Trophoblast cell (in vitro differentiated cells and primary cell): Measurements from ENCODE around the gene TMPRSS7.

Experiments
- DNase-seq, 2 donors: peaks; one replicate each; pipeline ENCODE4 v3.0.0-alpha.2; 2016
- H2AFZ ChIP-seq: 2 replicates; pipeline ENCODE4 v1.6.1; 2013; ENCODE audit warnings: low read length, moderate library complexity, mild to moderate bottlenecking; ENCODE audit not compliant: insufficient read depth, poor library complexity
- H2AK5ac ChIP-seq: 2 replicates; pipeline ENCODE4 v1.6.1; 2013; ENCODE audit warnings: mild to moderate bottlenecking, low read length
- H2BK120ac ChIP-seq: 2 replicates; pipeline ENCODE4 v1.6.1; 2013; ENCODE audit warnings: low read length, mild to moderate bottlenecking, moderate library complexity; ENCODE audit not compliant: insufficient read depth, poor library complexity
- H2BK12ac ChIP-seq: 2 replicates; pipeline ENCODE4 v1.6.1; 2013; ENCODE audit warnings: mild to moderate bottlenecking, low read length, moderate library complexity
- H2BK5ac ChIP-seq: 2 replicates; pipeline ENCODE4 v1.6.1; 2013; ENCODE audit warnings: low read length, low read depth, moderate library complexity, mild to moderate bottlenecking; ENCODE audit not compliant: poor library complexity
- H3K14ac ChIP-seq: 2 replicates; pipeline ENCODE4 v1.6.1; 2013; ENCODE audit warnings: mild to moderate bottlenecking, low read length
- H3K18ac ChIP-seq: 2 replicates; pipeline ENCODE4 v1.6.1; 2013; ENCODE audit warnings: mild to moderate bottlenecking, low read length
- H3K23ac ChIP-seq: 2 replicates; pipeline ENCODE4 v1.6.1; 2013; ENCODE audit warnings: low read length
- H3K27ac ChIP-seq: 2 replicates; pipeline ENCODE4 v1.5.1; 2013; ENCODE audit warnings: low read depth, mild to moderate bottlenecking, inconsistent platforms, low read length, moderate library complexity
- H3K27me3 ChIP-seq: 2 replicates; pipeline ENCODE4 v1.6.1; 2013; ENCODE audit warnings: inconsistent platforms, mild to moderate bottlenecking, low read length, moderate library complexity; ENCODE audit not compliant: insufficient read depth
- H3K36me3 ChIP-seq, 2 experiments: 1 replicate in 1 of 2; 2 replicates in 1 of 2; pipeline ENCODE4 v1.6.1; 2013; ENCODE audit warnings: low read length in 2 of 2, mild to moderate bottlenecking in 2 of 2, moderate library complexity in 1 of 2; ENCODE audit not compliant: insufficient read depth in 2 of 2, control insufficient read depth in 1 of 2
- H3K4ac ChIP-seq: 2 replicates; pipeline ENCODE4 v1.6.1; 2013; ENCODE audit warnings: low read depth, mild to moderate bottlenecking, low read length, moderate library complexity
- H3K4me1 ChIP-seq, 2 experiments: 1 replicate in 1 of 2; 2 replicates in 1 of 2; pipeline ENCODE4 v1.6.1; 2013; ENCODE audit warnings: low read length in 2 of 2, mild to moderate bottlenecking in 2 of 2, moderate library complexity in 1 of 2; ENCODE audit not compliant: insufficient read depth in 2 of 2, control insufficient read depth in 1 of 2
- H3K4me2 ChIP-seq: 2 replicates; pipeline ENCODE4 v1.6.1; 2013; ENCODE audit warnings: inconsistent platforms, mild to moderate bottlenecking, low read length, moderate library complexity
- H3K4me3 ChIP-seq: 2 replicates; pipeline ENCODE4 v1.5.1; 2013; ENCODE audit warnings: mild to moderate bottlenecking, low read depth, low read length, inconsistent platforms
- H3K79me1 ChIP-seq: one replicate; pipeline ENCODE4 v1.6.1; 2013; ENCODE audit warnings: low read length
- H3K79me2 ChIP-seq: 2 replicates; pipeline ENCODE4 v1.6.1; 2013; ENCODE audit warnings: low read length, mild to moderate bottlenecking; ENCODE audit not compliant: control insufficient read depth, insufficient read depth, poor library complexity
- H3K9ac ChIP-seq: 2 replicates; pipeline ENCODE4 v1.6.1; 2013; ENCODE audit warnings: mild to moderate bottlenecking, low read length
- H3K9me3 ChIP-seq: 2 replicates; pipeline ENCODE4 v1.6.1; 2013; ENCODE audit warnings: low read depth, mild to moderate bottlenecking, control low read depth, inconsistent platforms, low read length; ENCODE audit not compliant: insufficient read depth
- H4K12ac ChIP-seq: 2 replicates; pipeline ENCODE4 v1.6.1; 2013; ENCODE audit warnings: low read depth, mild to moderate bottlenecking, low read length, moderate library complexity
- H4K8ac ChIP-seq: 2 replicates; pipeline ENCODE4 v1.6.1; 2013; ENCODE audit warnings: low read depth, mild to moderate bottlenecking, low read length, moderate library complexity
- H4K91ac ChIP-seq: one replicate; pipeline ENCODE4 v1.6.1; 2013; ENCODE audit warnings: low read depth, mild to moderate bottlenecking, low read length, moderate library complexity
- WGBS: extraction: QIAGEN DNeasy Blood & Tissue Kit; methylation state at CpG from one replicate; pipeline ENCODE4 v1.1.7; 2013; ENCODE audit warnings: missing lambda C conversion rate; ENCODE audit not compliant: insufficient read length, insufficient coverage; ENCODE audit errors: extremely low coverage; 5-methylcytosine and 5-hydroxymethylcytosine counted together

Gene TMPRSS7

GRCh38 chr3:112101916-112102315, 67.4 kb downstream of the TMPRSS7 start:
- Histone ChIP-seq H4K91ac (no peak overlapping the region), H3K27me3 (no peaks in the 10 kb centered on the region), H3K9ac (no peak overlapping the region), H3K23ac (no peak overlapping the region), H3K36me3 (peaks cover 2 to 4% of the 10 kb centered on the region in 2 experiments), H3K4ac (no peak overlapping the region), H2BK5ac (no peak overlapping the region), H3K4me3 (no peak overlapping the region), H3K79me2 (no peaks in the 10 kb centered on the region), H4K8ac (no peak overlapping the region), H3K27ac (peak overlapping the region; percentile 31), H3K79me1 (peaks cover 3% of the 10 kb centered on the region), H2AFZ (no peak overlapping the region), H3K14ac (no peak overlapping the region), H3K9me3 (no peaks in the 10 kb centered on the region), H4K12ac (no peak overlapping the region), H3K4me1 (peaks cover 3 to 10% of the 10 kb centered on the region in 2 experiments), H2BK120ac (no peak overlapping the region), H2BK12ac (no peak overlapping the region), H2AK5ac (no peak overlapping the region), H3K4me2 (no peak overlapping the region), H3K18ac (no peak overlapping the region)
- WGBS: no CpG with 5 or more reads among the region's 2 CpGs
- DNase-seq: peak; percentile 73 to 83

- no peak overlapping the region for H2BK5ac ChIP-seq
- H3K36me3 ChIP-seq: peaks cover 2 to 4% of the 10 kb centered on the region in 2 experiments
- no peak overlapping the region for H3K9ac ChIP-seq
- H3K27ac ChIP-seq: no peak overlapping the region
- peaks cover 3% of the 10 kb centered on the region for H3K79me1 ChIP-seq
- no peak for DNase-seq
- no CpG with 5 or more reads among the region's 2 CpGs for WGBS
- H2BK12ac ChIP-seq: no peak overlapping the region
- no peak overlapping the region for H3K4me3 ChIP-seq
- no peaks in the 10 kb centered on the region for H3K79me2 ChIP-seq
- H3K4me2 ChIP-seq: no peak overlapping the region
- no peak overlapping the region for H4K8ac ChIP-seq
- no peak overlapping the region for H2BK120ac ChIP-seq
- no peaks in the 10 kb centered on the region for H3K27me3 ChIP-seq
- H3K4me1 ChIP-seq: peaks cover 3 to 10% of the 10 kb centered on the region in 2 experiments
- no peak overlapping the region for H4K12ac ChIP-seq
- no peak overlapping the region for H3K14ac ChIP-seq
- H3K23ac ChIP-seq: no peak overlapping the region
- no peak overlapping the region for H3K18ac ChIP-seq
- H2AK5ac ChIP-seq: no peak overlapping the region
- H3K4ac ChIP-seq: no peak overlapping the region
- H3K9me3 ChIP-seq: no peaks in the 10 kb centered on the region
- H2AFZ ChIP-seq: no peak overlapping the region
- no peak overlapping the region for H4K91ac ChIP-seq
Observed at GRCh38 chr3:112104774-112105173, 70.2 kb downstream of the TMPRSS7 start.

- H4K12ac ChIP-seq: no peak overlapping the region
- no CpG with 5 or more reads among the region's 5 CpGs for WGBS
- no peak overlapping the region for H2AK5ac ChIP-seq
- H2BK12ac ChIP-seq: no peak overlapping the region
- H2BK120ac ChIP-seq: no peak overlapping the region
- no peaks in the 10 kb centered on the region for H3K79me1 ChIP-seq
- no peak overlapping the region for H3K4me2 ChIP-seq
- no peak overlapping the region for H3K18ac ChIP-seq
- H3K79me2 ChIP-seq: no peaks in the 10 kb centered on the region
- no peak overlapping the region for H2AFZ ChIP-seq
- no peak overlapping the region for H3K4me3 ChIP-seq
- H3K14ac ChIP-seq: no peak overlapping the region
- H3K9ac ChIP-seq: no peak overlapping the region
- no peak for DNase-seq
- H4K91ac ChIP-seq: no peak overlapping the region
- peaks cover 4 to 7% of the 10 kb centered on the region in 2 experiments for H3K36me3 ChIP-seq
- H3K9me3 ChIP-seq: no peaks in the 10 kb centered on the region
- no peak overlapping the region for H4K8ac ChIP-seq
- no peaks in the 10 kb centered on the region for H3K27me3 ChIP-seq
- no peaks in the 10 kb centered on the region for H3K4me1 ChIP-seq
- no peak overlapping the region for H2BK5ac ChIP-seq
- no peak overlapping the region for H3K4ac ChIP-seq
- no peak overlapping the region for H3K27ac ChIP-seq
- no peak overlapping the region for H3K23ac ChIP-seq
Observed at GRCh38 chr3:112109322-112109721, 74.8 kb downstream of the TMPRSS7 start.

- H2BK120ac ChIP-seq: no peak overlapping the region
- H3K4me3 ChIP-seq: no peak overlapping the region
- H3K79me1 ChIP-seq: no peaks in the 10 kb centered on the region
- H3K9me3 ChIP-seq: no peaks in the 10 kb centered on the region
- H2BK12ac ChIP-seq: no peak overlapping the region
- H3K23ac ChIP-seq: no peak overlapping the region
- H3K4ac ChIP-seq: no peak overlapping the region
- H3K79me2 ChIP-seq: no peaks in the 10 kb centered on the region
- no peak overlapping the region for H3K18ac ChIP-seq
- no peak overlapping the region for H4K8ac ChIP-seq
- no peak overlapping the region for H4K91ac ChIP-seq
- peak; percentile 66 to 89 for DNase-seq
- no peak overlapping the region for H2BK5ac ChIP-seq
- no peak overlapping the region for H3K4me2 ChIP-seq
- H2AFZ ChIP-seq: no peak overlapping the region
- no peak overlapping the region for H2AK5ac ChIP-seq
- H3K14ac ChIP-seq: no peak overlapping the region
- WGBS: no CpG with 5 or more reads among the region's 3 CpGs
- no peaks in the 10 kb centered on the region for H3K27me3 ChIP-seq
- H3K27ac ChIP-seq: no peak overlapping the region
- no peak overlapping the region for H3K9ac ChIP-seq
- H3K36me3 ChIP-seq: peaks cover 4 to 11% of the 10 kb centered on the region in 2 experiments
- no peaks in the 10 kb centered on the region for H3K4me1 ChIP-seq
- H4K12ac ChIP-seq: no peak overlapping the region
Observed at GRCh38 chr3:112111785-112112402, 77.4 kb downstream of the TMPRSS7 start.
